ENCODE measurements around the gene EPC2. TPM values are rescaled to one million over a fixed set of nuclear protein-coding genes. Genes with fewer than 3 reads are reported as not detected.

The EPC2 gene
- total and polyA plus RNA-seq, 2 experiments from 2014 or later = 6.3 to 27.0 TPM

DNA sequence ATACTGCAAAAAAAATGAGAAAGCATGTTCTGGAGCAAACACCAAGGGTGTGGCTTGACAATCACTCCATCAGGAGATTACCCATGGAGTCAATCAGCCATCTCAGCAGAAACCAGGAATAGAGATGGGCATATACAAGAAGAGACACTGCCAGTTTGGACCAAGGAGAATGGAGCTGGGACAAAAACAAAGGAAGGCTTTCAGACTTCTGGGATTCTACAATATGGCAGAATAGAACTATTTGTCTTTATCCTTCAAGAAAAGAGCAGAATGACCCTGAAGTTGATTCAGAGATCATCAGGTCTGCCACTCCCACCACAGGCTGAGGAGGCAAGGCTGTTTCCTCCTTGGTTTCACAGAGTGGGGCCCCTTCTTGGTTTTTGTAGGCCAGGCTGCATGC, 182.2 kb downstream of the EPC2 start:
- H3K4me2 ChIP-seq = no peak overlapping the region
- Mint-ChIP-seq H3K4me1 (peaks cover 11% of the 10 kb centered on the region), H3K4me3 (no peak overlapping the region), H3K36me3 (ENCODE audit: low read depth) (no peaks in the 10 kb centered on the region; the same call in 2 of the 3 replicates), H3K27ac (no peak overlapping the region), H3K27me3 (ENCODE audit: insufficient read depth, low read depth, poor library complexity) (peaks cover 4% of the 10 kb centered on the region), H3K9me3 (peaks cover 5% of the 10 kb centered on the region)
- H3K27ac ChIP-seq (ENCODE audit: low read depth) = no peak overlapping the region
- DNase-seq (ENCODE audit: low spot score) (no peak), ATAC-seq (no peak)
- 0 out of 2 replicates have a peak, but pooled peaks cover 5% of the 10 kb centered on the region for H3K36me3 ChIP-seq (ENCODE audit: insufficient read depth)
- H3K4me1 ChIP-seq (ENCODE audit: insufficient read depth) = peaks cover 11% of the 10 kb centered on the region; the same call in 1 of the 2 replicates
- H3K27me3 ChIP-seq (ENCODE audit: insufficient read depth) = no peaks in the 10 kb centered on the region
- no peak overlapping the region for H2AFZ ChIP-seq
- peaks cover 19% of the 10 kb centered on the region; the same call in 1 of the 2 replicates for H3K9me2 ChIP-seq (ENCODE audit: insufficient read depth)
- no peaks in the 10 kb centered on the region for H3F3A ChIP-seq (replicated peaks; ENCODE audit: low read depth)
- H3K79me2 ChIP-seq (replicated peaks; ENCODE audit: insufficient read depth) = no peaks in the 10 kb centered on the region
- H3K4me3 ChIP-seq = no peak overlapping the region
- H4K20me1 ChIP-seq (replicated peaks; ENCODE audit: insufficient read depth) = no peaks in the 10 kb centered on the region
- TF ChIP-seq, protein P1, sequence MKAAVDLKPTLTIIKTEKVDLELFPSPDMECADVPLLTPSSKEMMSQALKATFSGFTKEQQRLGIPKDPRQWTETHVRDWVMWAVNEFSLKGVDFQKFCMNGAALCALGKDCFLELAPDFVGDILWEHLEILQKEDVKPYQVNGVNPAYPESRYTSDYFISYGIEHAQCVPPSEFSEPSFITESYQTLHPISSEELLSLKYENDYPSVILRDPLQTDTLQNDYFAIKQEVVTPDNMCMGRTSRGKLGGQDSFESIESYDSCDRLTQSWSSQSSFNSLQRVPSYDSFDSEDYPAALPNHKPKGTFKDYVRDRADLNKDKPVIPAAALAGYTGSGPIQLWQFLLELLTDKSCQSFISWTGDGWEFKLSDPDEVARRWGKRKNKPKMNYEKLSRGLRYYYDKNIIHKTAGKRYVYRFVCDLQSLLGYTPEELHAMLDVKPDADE (IDR thresholded peaks at IDR 0.05) = no peak
- TF ChIP-seq JUNB (IDR thresholded peaks at IDR 0.05; ENCODE audit: unreplicated experiment) (no peak), STAT1 (IDR thresholded peaks at IDR 0.05; ENCODE audit: unreplicated experiment) (no peak), EZH2phosphoT487 (IDR thresholded peaks at IDR 0.05; ENCODE audit: unreplicated experiment) (no peak), NANOG (IDR thresholded peaks at IDR 0.05; ENCODE audit: borderline replicate concordance) (no peak), POLR2AphosphoS5 (IDR thresholded peaks at IDR 0.05; ENCODE audit: low read depth) (no peak), ZNF114 (CRISPR knock-in tag; IDR thresholded peaks at IDR 0.05) (no peak), EZH2 (IDR thresholded peaks at IDR 0.05; ENCODE audit: low read depth, unreplicated experiment) (no peak), CREB1 (CRISPR knock-in tag; IDR thresholded peaks at IDR 0.05; ENCODE audit: low read depth) (no peak), ZNF331 (CRISPR knock-in tag; IDR thresholded peaks at IDR 0.05; ENCODE audit: low read depth) (no peak)
- TF ChIP-seq, protein P2, sequence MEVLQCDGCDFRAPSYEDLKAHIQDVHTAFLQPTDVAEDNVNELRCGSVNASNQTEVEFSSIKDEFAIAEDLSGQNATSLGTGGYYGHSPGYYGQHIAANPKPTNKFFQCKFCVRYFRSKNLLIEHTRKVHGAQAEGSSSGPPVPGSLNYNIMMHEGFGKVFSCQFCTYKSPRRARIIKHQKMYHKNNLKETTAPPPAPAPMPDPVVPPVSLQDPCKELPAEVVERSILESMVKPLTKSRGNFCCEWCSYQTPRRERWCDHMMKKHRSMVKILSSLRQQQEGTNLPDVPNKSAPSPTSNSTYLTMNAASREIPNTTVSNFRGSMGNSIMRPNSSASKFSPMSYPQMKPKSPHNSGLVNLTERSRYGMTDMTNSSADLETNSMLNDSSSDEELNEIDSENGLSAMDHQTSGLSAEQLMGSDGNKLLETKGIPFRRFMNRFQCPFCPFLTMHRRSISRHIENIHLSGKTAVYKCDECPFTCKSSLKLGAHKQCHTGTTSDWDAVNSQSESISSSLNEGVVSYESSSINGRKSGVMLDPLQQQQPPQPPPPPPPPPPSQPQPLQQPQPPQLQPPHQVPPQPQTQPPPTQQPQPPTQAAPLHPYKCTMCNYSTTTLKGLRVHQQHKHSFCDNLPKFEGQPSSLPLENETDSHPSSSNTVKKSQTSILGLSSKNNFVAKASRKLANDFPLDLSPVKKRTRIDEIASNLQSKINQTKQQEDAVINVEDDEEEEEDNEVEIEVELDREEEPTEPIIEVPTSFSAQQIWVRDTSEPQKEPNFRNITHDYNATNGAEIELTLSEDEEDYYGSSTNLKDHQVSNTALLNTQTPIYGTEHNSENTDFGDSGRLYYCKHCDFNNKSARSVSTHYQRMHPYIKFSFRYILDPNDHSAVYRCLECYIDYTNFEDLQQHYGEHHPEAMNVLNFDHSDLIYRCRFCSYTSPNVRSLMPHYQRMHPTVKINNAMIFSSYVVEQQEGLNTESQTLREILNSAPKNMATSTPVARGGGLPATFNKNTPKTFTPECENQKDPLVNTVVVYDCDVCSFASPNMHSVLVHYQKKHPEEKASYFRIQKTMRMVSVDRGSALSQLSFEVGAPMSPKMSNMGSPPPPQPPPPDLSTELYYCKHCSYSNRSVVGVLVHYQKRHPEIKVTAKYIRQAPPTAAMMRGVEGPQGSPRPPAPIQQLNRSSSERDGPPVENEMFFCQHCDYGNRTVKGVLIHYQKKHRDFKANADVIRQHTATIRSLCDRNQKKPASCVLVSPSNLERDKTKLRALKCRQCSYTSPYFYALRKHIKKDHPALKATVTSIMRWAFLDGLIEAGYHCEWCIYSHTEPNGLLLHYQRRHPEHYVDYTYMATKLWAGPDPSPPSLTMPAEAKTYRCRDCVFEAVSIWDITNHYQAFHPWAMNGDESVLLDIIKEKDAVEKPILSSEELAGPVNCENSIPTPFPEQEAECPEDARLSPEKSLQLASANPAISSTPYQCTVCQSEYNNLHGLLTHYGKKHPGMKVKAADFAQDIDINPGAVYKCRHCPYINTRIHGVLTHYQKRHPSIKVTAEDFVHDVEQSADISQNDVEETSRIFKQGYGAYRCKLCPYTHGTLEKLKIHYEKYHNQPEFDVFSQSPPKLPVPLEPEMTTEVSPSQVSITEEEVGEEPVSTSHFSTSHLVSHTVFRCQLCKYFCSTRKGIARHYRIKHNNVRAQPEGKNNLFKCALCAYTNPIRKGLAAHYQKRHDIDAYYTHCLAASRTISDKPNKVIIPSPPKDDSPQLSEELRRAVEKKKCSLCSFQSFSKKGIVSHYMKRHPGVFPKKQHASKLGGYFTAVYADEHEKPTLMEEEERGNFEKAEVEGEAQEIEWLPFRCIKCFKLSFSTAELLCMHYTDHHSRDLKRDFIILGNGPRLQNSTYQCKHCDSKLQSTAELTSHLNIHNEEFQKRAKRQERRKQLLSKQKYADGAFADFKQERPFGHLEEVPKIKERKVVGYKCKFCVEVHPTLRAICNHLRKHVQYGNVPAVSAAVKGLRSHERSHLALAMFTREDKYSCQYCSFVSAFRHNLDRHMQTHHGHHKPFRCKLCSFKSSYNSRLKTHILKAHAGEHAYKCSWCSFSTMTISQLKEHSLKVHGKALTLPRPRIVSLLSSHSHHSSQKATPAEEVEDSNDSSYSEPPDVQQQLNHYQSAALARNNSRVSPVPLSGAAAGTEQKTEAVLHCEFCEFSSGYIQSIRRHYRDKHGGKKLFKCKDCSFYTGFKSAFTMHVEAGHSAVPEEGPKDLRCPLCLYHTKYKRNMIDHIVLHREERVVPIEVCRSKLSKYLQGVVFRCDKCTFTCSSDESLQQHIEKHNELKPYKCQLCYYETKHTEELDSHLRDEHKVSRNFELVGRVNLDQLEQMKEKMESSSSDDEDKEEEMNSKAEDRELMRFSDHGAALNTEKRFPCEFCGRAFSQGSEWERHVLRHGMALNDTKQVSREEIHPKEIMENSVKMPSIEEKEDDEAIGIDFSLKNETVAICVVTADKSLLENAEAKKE (CRISPR knock-in tag; IDR thresholded peaks at IDR 0.05) = no peak
- TF ChIP-seq, protein P3, sequence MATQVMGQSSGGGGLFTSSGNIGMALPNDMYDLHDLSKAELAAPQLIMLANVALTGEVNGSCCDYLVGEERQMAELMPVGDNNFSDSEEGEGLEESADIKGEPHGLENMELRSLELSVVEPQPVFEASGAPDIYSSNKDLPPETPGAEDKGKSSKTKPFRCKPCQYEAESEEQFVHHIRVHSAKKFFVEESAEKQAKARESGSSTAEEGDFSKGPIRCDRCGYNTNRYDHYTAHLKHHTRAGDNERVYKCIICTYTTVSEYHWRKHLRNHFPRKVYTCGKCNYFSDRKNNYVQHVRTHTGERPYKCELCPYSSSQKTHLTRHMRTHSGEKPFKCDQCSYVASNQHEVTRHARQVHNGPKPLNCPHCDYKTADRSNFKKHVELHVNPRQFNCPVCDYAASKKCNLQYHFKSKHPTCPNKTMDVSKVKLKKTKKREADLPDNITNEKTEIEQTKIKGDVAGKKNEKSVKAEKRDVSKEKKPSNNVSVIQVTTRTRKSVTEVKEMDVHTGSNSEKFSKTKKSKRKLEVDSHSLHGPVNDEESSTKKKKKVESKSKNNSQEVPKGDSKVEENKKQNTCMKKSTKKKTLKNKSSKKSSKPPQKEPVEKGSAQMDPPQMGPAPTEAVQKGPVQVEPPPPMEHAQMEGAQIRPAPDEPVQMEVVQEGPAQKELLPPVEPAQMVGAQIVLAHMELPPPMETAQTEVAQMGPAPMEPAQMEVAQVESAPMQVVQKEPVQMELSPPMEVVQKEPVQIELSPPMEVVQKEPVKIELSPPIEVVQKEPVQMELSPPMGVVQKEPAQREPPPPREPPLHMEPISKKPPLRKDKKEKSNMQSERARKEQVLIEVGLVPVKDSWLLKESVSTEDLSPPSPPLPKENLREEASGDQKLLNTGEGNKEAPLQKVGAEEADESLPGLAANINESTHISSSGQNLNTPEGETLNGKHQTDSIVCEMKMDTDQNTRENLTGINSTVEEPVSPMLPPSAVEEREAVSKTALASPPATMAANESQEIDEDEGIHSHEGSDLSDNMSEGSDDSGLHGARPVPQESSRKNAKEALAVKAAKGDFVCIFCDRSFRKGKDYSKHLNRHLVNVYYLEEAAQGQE (IDR thresholded peaks at IDR 0.05; ENCODE audit: unreplicated experiment) = no peak
- TF ChIP-seq, protein P4, sequence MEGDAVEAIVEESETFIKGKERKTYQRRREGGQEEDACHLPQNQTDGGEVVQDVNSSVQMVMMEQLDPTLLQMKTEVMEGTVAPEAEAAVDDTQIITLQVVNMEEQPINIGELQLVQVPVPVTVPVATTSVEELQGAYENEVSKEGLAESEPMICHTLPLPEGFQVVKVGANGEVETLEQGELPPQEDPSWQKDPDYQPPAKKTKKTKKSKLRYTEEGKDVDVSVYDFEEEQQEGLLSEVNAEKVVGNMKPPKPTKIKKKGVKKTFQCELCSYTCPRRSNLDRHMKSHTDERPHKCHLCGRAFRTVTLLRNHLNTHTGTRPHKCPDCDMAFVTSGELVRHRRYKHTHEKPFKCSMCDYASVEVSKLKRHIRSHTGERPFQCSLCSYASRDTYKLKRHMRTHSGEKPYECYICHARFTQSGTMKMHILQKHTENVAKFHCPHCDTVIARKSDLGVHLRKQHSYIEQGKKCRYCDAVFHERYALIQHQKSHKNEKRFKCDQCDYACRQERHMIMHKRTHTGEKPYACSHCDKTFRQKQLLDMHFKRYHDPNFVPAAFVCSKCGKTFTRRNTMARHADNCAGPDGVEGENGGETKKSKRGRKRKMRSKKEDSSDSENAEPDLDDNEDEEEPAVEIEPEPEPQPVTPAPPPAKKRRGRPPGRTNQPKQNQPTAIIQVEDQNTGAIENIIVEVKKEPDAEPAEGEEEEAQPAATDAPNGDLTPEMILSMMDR (conservative IDR thresholded peaks at IDR 0.05; ENCODE audit: low read depth in 2 of 2) = no peak

Data from GM23338 (cell line).